GM12878 (cell line): ENCODE measurements around the gene CD209. TPM values are rescaled to one million over a fixed set of nuclear protein-coding genes. Genes with fewer than 3 reads are reported as not detected.

ENCODE experiments used
- ATF3 ChIP-seq: IDR thresholded peaks from 2 replicates; pipeline ENCODE4 v1.6.1; 2011; ENCODE audit warnings: low read depth, mild to moderate bottlenecking, low read length, moderate library complexity, borderline replicate concordance; ENCODE audit errors: extremely low read depth
- BRCA1 ChIP-seq: IDR thresholded peaks from 2 replicates; pipeline ENCODE4 v1.6.1; 2011; ENCODE audit warnings: low read depth, low read length, improper control_type of control experiment
- CHD2 ChIP-seq: IDR thresholded peaks from 2 replicates; pipeline ENCODE4 v1.6.1; 2011; ENCODE audit warnings: low read depth, low read length, improper control_type of control experiment, borderline replicate concordance
- EGR1 ChIP-seq, 2 experiments: IDR thresholded peaks; 1 replicate in 1 of 2; 2 replicates in 1 of 2; pipeline ENCODE4 v1.6.1; 2011 to 2012; ENCODE audit warnings: low read depth in 2 of 2, low read length in 2 of 2, borderline replicate concordance in 1 of 2, mild to moderate bottlenecking in 1 of 2, moderate library complexity in 1 of 2
- ELK1 ChIP-seq: IDR thresholded peaks from 2 replicates; pipeline ENCODE4 v1.6.1; 2012; ENCODE audit warnings: low read depth, low read length, improper control_type of control experiment
- HDGF ChIP-seq: fragments of 450-650 bp; IDR thresholded peaks from 2 replicates; pipeline ENCODE4 v1.6.1; 2016; ENCODE audit warnings: antibody characterized with exemption
- IRF3 ChIP-seq: fragments of 450-650 bp; IDR thresholded peaks from 2 replicates; pipeline ENCODE4 v1.6.1; 2014; ENCODE audit warnings: mild to moderate bottlenecking
- KAT2A ChIP-seq: conservative IDR thresholded peaks from 2 replicates; pipeline ENCODE4 v1.6.1; 2011; ENCODE audit warnings: low read depth, low read length; ENCODE audit not compliant: control insufficient read depth
- POLR2AphosphoS5 ChIP-seq: IDR thresholded peaks from 2 replicates; pipeline ENCODE4 v1.6.1; 2011; ENCODE audit warnings: mild to moderate bottlenecking, low read length, inconsistent platforms
- RBBP5 ChIP-seq: fragments of 200-600 bp; sonication (generic); conservative IDR thresholded peaks from 2 replicates; pipeline ENCODE4 v1.6.1; 2016
- SUZ12 ChIP-seq: fragments of 200-600 bp; sonication (generic); IDR thresholded peaks from one replicate; pipeline ENCODE4 v1.6.1; 2018; ENCODE audit warnings: antibody characterized with exemption, mild to moderate bottlenecking; ENCODE audit not compliant: unreplicated experiment
- TCF7 ChIP-seq: IDR thresholded peaks from 2 replicates; pipeline ENCODE4 v1.6.1; 2014; ENCODE audit warnings: antibody characterized with exemption, borderline replicate concordance
- ZBTB11 ChIP-seq: fragments of 450-650 bp; formaldehyde crosslinking; IDR thresholded peaks from 2 replicates; pipeline ENCODE4 v1.5.0; 2022; ENCODE audit warnings: mild to moderate bottlenecking, missing genetic modification characterization
- ZBTB33 ChIP-seq: fragments of 450-650 bp; IDR thresholded peaks from 2 replicates; pipeline ENCODE4 v1.6.1; 2017; ENCODE audit warnings: mild to moderate bottlenecking
- ZNF274 ChIP-seq: IDR thresholded peaks from one replicate; pipeline ENCODE4 v1.8.0; 2011; ENCODE audit not compliant: insufficient read length, insufficient read depth
- ZNF592 ChIP-seq: fragments of 450-650 bp; IDR thresholded peaks from 2 replicates; pipeline ENCODE4 v1.6.1; 2017; ENCODE audit warnings: mild to moderate bottlenecking, moderate library complexity
- polyA plus RNA-seq, 11 experiments: library from polyadenylated mRNA; depleted of rRNA in 4 of 11; unstranded in 6 of 11; stranded (reverse) in 5 of 11; fragments of >200 nt; fragmentation: Nextera tagmentation in 4 of 11; fragmentation: Illumina TruSeq in 1 of 11; extraction: Ambion mirVana in 4 of 11; extraction: Trizol in 1 of 11; gene quantifications; 1 replicate in 1 of 11; 2 replicates in 10 of 11; pipeline versions ENCODE4 v1.2.1 to v1.2.3, GENCODE V29; 2011 to 2016; ENCODE audit warnings: inconsistent platforms in 2 of 11, missing spikeins in 2 of 11, low read depth in 1 of 11
- total RNA-seq, 4 experiments: library from RNA; depleted of rRNA in 3 of 4; stranded (reverse); fragments of >200 nt in 3 of 4; fragmentation: Illumina TruSeq in 1 of 4; extraction: Trizol in 1 of 4; gene quantifications; 2 replicates each; pipeline versions ENCODE4 v1.2.1 to v1.2.3, GENCODE V29; 2013 to 2021

Gene CD209
- total and polyA plus RNA-seq, 10 of the 15 experiments (the other 5 are each of a cell fraction or from before 2014, with no cell fraction given): 0.04 to 0.21 (median 0.10) TPM; not detected in 3

- TF ChIP-seq ATF3 (no peak), IRF3 (no peak), CHD2 (0 out of 2 replicates have a peak, but pooled peaks have one; percentile 13), BRCA1 (no peak), ZBTB33 (no peak), EGR1 (IDR thresholded peaks at IDR 0.05; ENCODE audit: borderline replicate concordance in 1 of 2, low read depth in 2 of 2, low read length in 2 of 2) (no peak), KAT2A (no peak), ELK1 (no peak), POLR2AphosphoS5 (no peak), SUZ12 (no peak), TCF7 (no peak), ZNF592 (no peak), HDGF (no peak), ZNF274 (no peak), ZBTB11 (CRISPR knock-in tag) (no peak), RBBP5 (no peak)
Observed at GRCh38 chr19:7699417-7700401, 47.6 kb downstream of the CD209 start (continued).
